Vagina (tissue), 2 donors: ENCODE results near the gene HYDIN. TPM values are rescaled to one million over a fixed set of nuclear protein-coding genes. Genes with fewer than 3 reads are reported as not detected.

Source experiments
- DNase-seq, 2 donors: peaks; one replicate each; pipeline ENCODE4 v3.0.0-alpha.2; 2017; ENCODE audit errors: extremely low spot score in 2 of 2
- H3K27ac ChIP-seq: fragments of 200-600 bp; sonication (generic); one replicate; pipeline ENCODE4 v1.5.1; 2019
- H3K27me3 ChIP-seq: fragments of 200-600 bp; sonication (generic); one replicate; pipeline ENCODE4 v1.5.1; 2019
- H3K36me3 ChIP-seq, 2 donors: fragments of 200-600 bp; sonication (generic); one replicate each; pipeline ENCODE4 v1.5.1; 2017 to 2019
- H3K4me1 ChIP-seq: fragments of 200-600 bp; sonication (generic); one replicate; pipeline ENCODE4 v1.5.1; 2019
- H3K4me3 ChIP-seq, 2 donors: fragments of 200-600 bp; sonication (generic); 1 replicate in 1 of 2; 2 replicates in 1 of 2; pipeline ENCODE4 v1.5.1; 2016 to 2019
- H3K9me3 ChIP-seq: fragments of 200-600 bp; sonication (generic); one replicate; pipeline ENCODE4 v1.5.1; 2019
- POLR2A ChIP-seq, 2 donors: fragments of 450-650 bp; IDR thresholded peaks; one replicate each; pipeline ENCODE4 v1.6.1; 2017; ENCODE audit warnings: antibody characterized with exemption in 2 of 2, mild to moderate bottlenecking in 2 of 2, moderate library complexity in 2 of 2
- POLR2AphosphoS5 ChIP-seq, 2 donors: sonication (generic); formaldehyde crosslinking; IDR thresholded peaks; one replicate each; pipeline ENCODE4 v1.9.0; 2017; ENCODE audit warnings: antibody characterized with exemption in 2 of 2, mild to moderate bottlenecking in 2 of 2, low read depth in 1 of 2; ENCODE audit not compliant: insufficient read depth in 1 of 2
- intact Hi-C: fragments of 100-400 bp; cut with DNase I; formaldehyde crosslinking; loops from one replicate; pipeline ENCODE4 v1.15.1; 2023
- total RNA-seq: library from RNA; depleted of rRNA; stranded (reverse); fragments of >200 nt; gene quantifications from one replicate; pipeline ENCODE4 v1.2.3, GENCODE V29; 2016
- TF ChIP-seq, protein P1 (sequence below), 3 experiments: fragments of 450-650 bp in 2 of 3; fragments of 200-600 bp in 1 of 3; sonication (generic) in 1 of 3; IDR thresholded peaks; one replicate each; pipeline ENCODE4 v1.5.1; 2017 to 2019; ENCODE audit warnings: antibody characterized with exemption in 3 of 3, mild to moderate bottlenecking in 2 of 3, moderate library complexity in 2 of 3

HYDIN gene
- total RNA-seq, 1 donor from 2014 or later: not detected

DNA sequence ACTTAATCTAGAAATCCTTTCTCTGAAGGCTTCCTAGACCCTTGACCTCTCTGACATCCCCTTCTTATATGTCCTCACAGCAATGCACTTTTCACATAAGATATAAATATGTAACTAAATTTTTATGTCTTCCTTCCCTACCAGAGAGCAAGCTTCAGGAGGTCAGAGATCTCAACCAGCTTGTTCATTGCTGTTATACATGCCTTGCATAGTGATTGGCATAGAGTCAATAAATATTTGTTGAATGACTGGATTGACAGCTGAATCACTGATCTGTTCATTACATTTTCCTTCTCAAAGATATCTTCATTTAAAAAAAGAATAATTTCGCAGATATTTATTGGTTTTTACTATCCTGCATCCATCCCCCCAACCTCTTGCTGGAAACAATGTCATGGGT is 29.5 kb downstream of the HYDIN start:
- no peaks in the 10 kb centered on the region for H3K36me3 ChIP-seq
- H3K4me3 ChIP-seq: no peak overlapping the region
- intact Hi-C loops: no loop called here
- no peaks in the 10 kb centered on the region for H3K27me3 ChIP-seq
- no peak overlapping the region for H3K27ac ChIP-seq
- no peak for DNase-seq
- no peaks in the 10 kb centered on the region for H3K9me3 ChIP-seq
- no peak for TF ChIP-seq POLR2AphosphoS5 (IDR thresholded peaks at IDR 0.05; ENCODE audit: insufficient read depth in 1 of 2, low read depth in 1 of 2)
- no peak for TF ChIP-seq POLR2A (IDR thresholded peaks at IDR 0.05)
- TF ChIP-seq, protein P1, sequence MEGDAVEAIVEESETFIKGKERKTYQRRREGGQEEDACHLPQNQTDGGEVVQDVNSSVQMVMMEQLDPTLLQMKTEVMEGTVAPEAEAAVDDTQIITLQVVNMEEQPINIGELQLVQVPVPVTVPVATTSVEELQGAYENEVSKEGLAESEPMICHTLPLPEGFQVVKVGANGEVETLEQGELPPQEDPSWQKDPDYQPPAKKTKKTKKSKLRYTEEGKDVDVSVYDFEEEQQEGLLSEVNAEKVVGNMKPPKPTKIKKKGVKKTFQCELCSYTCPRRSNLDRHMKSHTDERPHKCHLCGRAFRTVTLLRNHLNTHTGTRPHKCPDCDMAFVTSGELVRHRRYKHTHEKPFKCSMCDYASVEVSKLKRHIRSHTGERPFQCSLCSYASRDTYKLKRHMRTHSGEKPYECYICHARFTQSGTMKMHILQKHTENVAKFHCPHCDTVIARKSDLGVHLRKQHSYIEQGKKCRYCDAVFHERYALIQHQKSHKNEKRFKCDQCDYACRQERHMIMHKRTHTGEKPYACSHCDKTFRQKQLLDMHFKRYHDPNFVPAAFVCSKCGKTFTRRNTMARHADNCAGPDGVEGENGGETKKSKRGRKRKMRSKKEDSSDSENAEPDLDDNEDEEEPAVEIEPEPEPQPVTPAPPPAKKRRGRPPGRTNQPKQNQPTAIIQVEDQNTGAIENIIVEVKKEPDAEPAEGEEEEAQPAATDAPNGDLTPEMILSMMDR (IDR thresholded peaks at IDR 0.05): no peak
- no peaks in the 10 kb centered on the region for H3K4me1 ChIP-seq

DNA sequence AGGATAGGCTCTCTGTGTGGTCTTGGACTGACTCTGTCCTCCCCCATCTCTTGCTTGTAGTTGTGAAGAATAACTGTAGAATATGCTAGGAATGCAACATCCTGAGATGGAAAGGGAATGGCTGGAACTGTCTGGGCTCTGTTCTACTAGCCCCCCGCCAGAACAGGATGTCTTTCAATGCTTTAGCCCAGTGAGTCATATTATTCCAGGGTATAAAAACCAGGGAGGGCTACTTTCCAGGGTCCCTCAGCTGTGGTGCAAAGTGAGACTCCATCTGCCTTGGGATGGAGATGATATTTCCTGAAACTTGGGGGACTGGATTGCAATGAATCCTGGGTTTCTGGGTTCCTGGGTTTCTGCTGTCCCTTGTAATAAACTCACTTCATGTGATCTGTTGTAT is 32.1 kb downstream of the HYDIN start:
- H3K27me3 ChIP-seq: no peaks in the 10 kb centered on the region
- H3K36me3 ChIP-seq: no peaks in the 10 kb centered on the region
- H3K4me3 ChIP-seq: no peak overlapping the region
- no peaks in the 10 kb centered on the region for H3K9me3 ChIP-seq
- no peak overlapping the region for H3K27ac ChIP-seq
- TF ChIP-seq, protein P1 (IDR thresholded peaks at IDR 0.05): no peak
- TF ChIP-seq POLR2AphosphoS5 (IDR thresholded peaks at IDR 0.05; ENCODE audit: insufficient read depth in 1 of 2, low read depth in 1 of 2): no peak
- TF ChIP-seq POLR2A (IDR thresholded peaks at IDR 0.05): no peak
- no peak for DNase-seq
- no peaks in the 10 kb centered on the region for H3K4me1 ChIP-seq
- intact Hi-C loops: no loop called here

DNA sequence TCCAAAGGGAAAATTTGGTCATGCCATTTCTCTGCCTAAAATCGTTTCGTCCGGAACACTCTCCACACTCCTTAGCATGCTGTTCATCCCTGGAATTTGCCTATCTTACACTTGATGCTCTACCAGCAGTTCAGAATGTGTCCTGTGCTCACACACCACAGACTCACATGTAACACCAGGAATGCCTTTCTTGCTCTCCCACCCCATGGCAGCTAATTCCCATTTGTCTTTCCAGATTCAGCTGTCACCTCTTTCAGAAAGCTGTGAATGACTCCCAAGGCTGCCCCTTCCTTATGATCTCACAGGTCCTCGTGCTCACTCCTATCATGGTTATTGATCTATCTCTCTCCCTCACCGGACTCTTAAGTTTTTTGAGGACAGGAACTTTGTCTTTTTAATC is 38.1 kb downstream of the HYDIN start:
- no peaks in the 10 kb centered on the region for H3K27me3 ChIP-seq
- intact Hi-C loops: no loop called here
- H3K4me3 ChIP-seq: no peak overlapping the region
- no peak for DNase-seq
- H3K27ac ChIP-seq: no peak overlapping the region
- H3K4me1 ChIP-seq: no peaks in the 10 kb centered on the region
- H3K9me3 ChIP-seq: no peaks in the 10 kb centered on the region
- TF ChIP-seq POLR2AphosphoS5 (IDR thresholded peaks at IDR 0.05; ENCODE audit: insufficient read depth in 1 of 2, low read depth in 1 of 2) (no peak), POLR2A (IDR thresholded peaks at IDR 0.05) (no peak)
- TF ChIP-seq, protein P1 (IDR thresholded peaks at IDR 0.05): no peak
- H3K36me3 ChIP-seq: no peaks in the 10 kb centered on the region

DNA sequence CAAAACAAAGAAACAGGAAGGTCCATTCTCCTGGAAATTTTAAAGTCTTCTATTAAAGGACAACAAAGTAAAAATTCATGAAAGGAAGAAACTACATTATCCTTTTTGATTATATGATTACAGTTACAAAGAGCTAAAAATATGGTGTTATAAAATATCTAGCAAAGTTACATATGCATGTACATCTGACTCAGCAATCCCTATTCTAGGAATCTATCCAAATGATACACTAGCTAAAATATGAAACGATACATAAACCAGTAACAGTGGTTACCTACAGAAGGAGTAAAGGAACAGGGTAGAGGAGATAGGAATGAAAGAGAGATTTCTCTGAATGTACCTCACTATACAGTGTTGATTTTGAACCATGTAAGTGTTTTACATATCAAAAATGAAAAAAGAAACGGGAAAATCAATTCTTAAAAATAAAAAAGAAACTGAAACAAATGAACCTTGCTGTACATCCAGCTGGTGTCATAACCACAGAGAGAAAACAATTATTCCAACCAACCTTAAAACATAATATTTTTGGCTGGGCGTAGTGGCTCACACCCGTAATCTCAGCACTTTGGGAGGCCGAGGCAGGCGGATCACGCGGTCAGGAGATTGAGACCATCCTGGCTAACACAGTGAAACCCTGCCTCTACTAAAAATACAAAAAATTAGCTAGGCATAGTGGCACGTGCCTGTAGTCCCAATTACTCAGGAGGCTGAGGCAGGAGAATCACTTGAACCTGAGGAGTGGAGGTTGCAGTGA is 41.4 kb downstream of the HYDIN start:
- no peak for DNase-seq
- Histone ChIP-seq H3K27me3 (no peaks in the 10 kb centered on the region), H3K4me3 (no peak overlapping the region), H3K36me3 (no peaks in the 10 kb centered on the region), H3K4me1 (no peaks in the 10 kb centered on the region), H3K27ac (no peak overlapping the region), H3K9me3 (no peaks in the 10 kb centered on the region)
- intact Hi-C loops: no loop called here
- TF ChIP-seq POLR2AphosphoS5 (IDR thresholded peaks at IDR 0.05; ENCODE audit: insufficient read depth in 1 of 2, low read depth in 1 of 2) (no peak), POLR2A (IDR thresholded peaks at IDR 0.05) (no peak)
- TF ChIP-seq, protein P1 (IDR thresholded peaks at IDR 0.05): no peak

DNA sequence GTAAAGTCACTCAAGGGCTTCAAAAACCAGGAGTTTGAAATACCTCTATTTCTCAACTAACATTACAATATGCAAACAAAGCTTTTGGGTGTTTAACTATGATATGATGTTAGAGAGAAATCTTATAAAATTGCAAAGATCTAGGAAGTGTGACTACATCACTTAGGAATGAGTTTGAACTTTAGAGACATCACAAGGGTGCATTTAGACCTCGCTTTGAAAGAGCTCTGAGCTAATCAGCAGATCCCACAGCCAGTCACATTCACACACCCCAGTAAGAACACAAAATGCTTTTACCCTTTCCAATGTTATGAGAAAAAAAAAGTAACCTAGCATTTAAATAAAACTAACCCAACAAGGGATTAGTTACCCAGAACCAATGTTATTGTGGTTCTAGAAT is 45.2 kb downstream of the HYDIN start:
- intact Hi-C loops: no loop called here
- Histone ChIP-seq H3K36me3 (no peaks in the 10 kb centered on the region), H3K27me3 (no peaks in the 10 kb centered on the region), H3K4me1 (no peaks in the 10 kb centered on the region), H3K9me3 (no peaks in the 10 kb centered on the region), H3K4me3 (no peak overlapping the region), H3K27ac (no peak overlapping the region)
- TF ChIP-seq, protein P1 (IDR thresholded peaks at IDR 0.05): no peak
- TF ChIP-seq POLR2A (IDR thresholded peaks at IDR 0.05) (no peak), POLR2AphosphoS5 (IDR thresholded peaks at IDR 0.05; ENCODE audit: insufficient read depth in 1 of 2, low read depth in 1 of 2) (no peak)
- no peak for DNase-seq
